Activated T-helper 17 cell treated with anti-CD3 and anti-CD28 coated beads, Interleukin-2, amount 50 U/mL, for 72 hours (primary cell): ENCODE results near the gene GPC3. TPM values are rescaled to one million over a fixed set of nuclear protein-coding genes. Genes with fewer than 3 reads are reported as not detected.

Experiments used
- ATAC-seq: fragments of 150-1000 bp; cut with Tn5 transposase; replicated peaks from 2 replicates; pipeline ENCODE4 v1.10.0; 2021; ENCODE audit warnings: mild to moderate bottlenecking, moderate library complexity
- H3K27ac Mint-ChIP-seq: one replicate; pipeline ENCODE4 v1.8.0; 2022; ENCODE audit warnings: mixed read lengths
- H3K27me3 Mint-ChIP-seq: one replicate; pipeline ENCODE4 v1.8.0; 2022; ENCODE audit warnings: mixed read lengths
- H3K36me3 Mint-ChIP-seq: one replicate; pipeline ENCODE4 v1.8.0; 2022; ENCODE audit warnings: low read depth, mild to moderate bottlenecking, mixed read lengths
- H3K4me1 Mint-ChIP-seq: one replicate; pipeline ENCODE4 v1.8.0; 2022; ENCODE audit warnings: mixed read lengths
- H3K4me3 Mint-ChIP-seq: one replicate; pipeline ENCODE4 v1.8.0; 2022; ENCODE audit warnings: mild to moderate bottlenecking, mixed read lengths
- H3K9me3 Mint-ChIP-seq: one replicate; pipeline ENCODE4 v1.8.0; 2022; ENCODE audit warnings: mixed read lengths
- total RNA-seq, 2 donors: library from RNA; stranded (reverse); gene quantifications; one replicate each; pipeline ENCODE4 v1.2.3, GENCODE V29; 2022

GPC3 gene
- total RNA-seq, 2 donors from 2014 or later = 0.15 TPM; not detected in 1

- Mint-ChIP-seq H3K27me3 (peaks cover 4% of the 10 kb centered on the region), H3K27ac (no peak overlapping the region), H3K36me3 (no peaks in the 10 kb centered on the region), H3K4me3 (no peak overlapping the region), H3K4me1 (no peaks in the 10 kb centered on the region), H3K9me3 (peaks cover 4% of the 10 kb centered on the region)
- ATAC-seq = no peak
These were observed 376.2 kb downstream of the GPC3 start for GRCh38 chrX:133609166-133609565.

DNA sequence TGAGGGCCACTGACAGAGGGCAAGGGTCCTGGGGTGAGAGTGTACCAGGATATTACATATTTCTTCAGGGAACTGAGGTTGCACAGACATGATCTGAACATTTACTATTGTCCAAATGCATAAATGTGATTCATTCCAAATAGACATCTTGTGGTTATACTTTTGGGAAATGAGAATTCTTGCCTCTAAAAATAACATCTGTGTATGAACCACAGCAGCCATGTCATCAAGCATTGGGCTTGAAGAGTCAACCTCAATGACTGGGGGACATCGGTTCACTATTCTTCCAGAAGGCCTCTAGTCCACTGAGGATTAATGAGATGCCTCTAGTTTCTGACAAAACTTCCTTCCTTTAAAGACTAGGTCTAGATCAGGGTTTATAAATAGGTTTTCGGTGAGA, 377.0 kb downstream of the GPC3 start:
- Mint-ChIP-seq H3K4me3 (no peak overlapping the region), H3K36me3 (no peaks in the 10 kb centered on the region), H3K27me3 (peaks cover 4% of the 10 kb centered on the region), H3K27ac (no peak overlapping the region), H3K9me3 (no peaks in the 10 kb centered on the region), H3K4me1 (no peaks in the 10 kb centered on the region)
- no peak for ATAC-seq

- Mint-ChIP-seq H3K4me3 (no peak overlapping the region), H3K9me3 (no peaks in the 10 kb centered on the region), H3K27me3 (peaks cover 4% of the 10 kb centered on the region), H3K4me1 (no peaks in the 10 kb centered on the region), H3K36me3 (no peaks in the 10 kb centered on the region), H3K27ac (no peak overlapping the region)
- no peak for ATAC-seq
These were observed 377.7 kb downstream of the GPC3 start for GRCh38 chrX:133607419-133608348.

- Mint-ChIP-seq H3K4me1 (no peaks in the 10 kb centered on the region), H3K27me3 (peaks cover 5% of the 10 kb centered on the region), H3K4me3 (no peak overlapping the region), H3K27ac (no peak overlapping the region), H3K9me3 (no peaks in the 10 kb centered on the region), H3K36me3 (no peaks in the 10 kb centered on the region)
- no peak for ATAC-seq
These were observed 378.4 kb downstream of the GPC3 start for GRCh38 chrX:133606990-133607389.

GRCh38 chrX:133604801-133605200, 380.6 kb downstream of the GPC3 start:
- H3K9me3 Mint-ChIP-seq = no peaks in the 10 kb centered on the region
- H3K36me3 Mint-ChIP-seq = no peaks in the 10 kb centered on the region
- no peaks in the 10 kb centered on the region for H3K4me1 Mint-ChIP-seq
- H3K27me3 Mint-ChIP-seq = peaks cover 5% of the 10 kb centered on the region
- ATAC-seq = no peak
- H3K27ac Mint-ChIP-seq = no peak overlapping the region
- no peak overlapping the region for H3K4me3 Mint-ChIP-seq

- Mint-ChIP-seq H3K27ac (no peak overlapping the region), H3K9me3 (no peaks in the 10 kb centered on the region), H3K27me3 (peaks cover 8% of the 10 kb centered on the region), H3K4me1 (no peaks in the 10 kb centered on the region), H3K4me3 (no peak overlapping the region), H3K36me3 (no peaks in the 10 kb centered on the region)
- no peak for ATAC-seq
These were observed 382.5 kb downstream of the GPC3 start for GRCh38 chrX:133602881-133603280.

DNA sequence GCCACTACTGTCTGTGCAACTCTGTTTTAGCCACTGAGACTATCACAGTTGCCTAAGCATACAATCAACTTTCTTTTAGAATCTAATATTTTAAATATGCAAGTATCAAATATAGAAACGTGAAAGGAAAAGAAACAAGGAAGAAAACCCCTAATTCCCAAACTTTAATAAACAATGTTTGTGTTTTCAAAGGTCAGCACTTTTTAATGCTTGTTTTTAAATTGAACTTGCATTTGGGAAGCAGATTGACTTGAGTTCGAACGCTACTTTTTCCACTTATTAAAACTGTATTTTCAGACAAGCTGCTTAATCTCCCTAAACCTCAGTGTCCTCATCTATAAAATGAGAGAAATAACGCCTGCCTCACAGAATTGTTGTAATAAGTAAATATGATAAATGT, 384.3 kb downstream of the GPC3 start:
- no peak for ATAC-seq
- Mint-ChIP-seq H3K27ac (no peak overlapping the region), H3K36me3 (no peaks in the 10 kb centered on the region), H3K4me1 (no peaks in the 10 kb centered on the region), H3K27me3 (peaks cover 8% of the 10 kb centered on the region), H3K9me3 (no peaks in the 10 kb centered on the region), H3K4me3 (no peak overlapping the region)

- Mint-ChIP-seq H3K4me3 (no peak overlapping the region), H3K27me3 (peaks cover 8% of the 10 kb centered on the region), H3K9me3 (no peaks in the 10 kb centered on the region), H3K36me3 (no peaks in the 10 kb centered on the region), H3K27ac (no peak overlapping the region), H3K4me1 (no peaks in the 10 kb centered on the region)
- ATAC-seq = no peak
These were observed 384.9 kb downstream of the GPC3 start for GRCh38 chrX:133600536-133600935.

- no peak overlapping the region for H3K4me3 Mint-ChIP-seq
- H3K27me3 Mint-ChIP-seq = peaks cover 8% of the 10 kb centered on the region
- no peak overlapping the region for H3K27ac Mint-ChIP-seq
- H3K9me3 Mint-ChIP-seq = no peaks in the 10 kb centered on the region
- no peak for ATAC-seq
- no peaks in the 10 kb centered on the region for H3K36me3 Mint-ChIP-seq
- no peaks in the 10 kb centered on the region for H3K4me1 Mint-ChIP-seq
These were observed 386.6 kb downstream of the GPC3 start for GRCh38 chrX:133598601-133599335.

DNA sequence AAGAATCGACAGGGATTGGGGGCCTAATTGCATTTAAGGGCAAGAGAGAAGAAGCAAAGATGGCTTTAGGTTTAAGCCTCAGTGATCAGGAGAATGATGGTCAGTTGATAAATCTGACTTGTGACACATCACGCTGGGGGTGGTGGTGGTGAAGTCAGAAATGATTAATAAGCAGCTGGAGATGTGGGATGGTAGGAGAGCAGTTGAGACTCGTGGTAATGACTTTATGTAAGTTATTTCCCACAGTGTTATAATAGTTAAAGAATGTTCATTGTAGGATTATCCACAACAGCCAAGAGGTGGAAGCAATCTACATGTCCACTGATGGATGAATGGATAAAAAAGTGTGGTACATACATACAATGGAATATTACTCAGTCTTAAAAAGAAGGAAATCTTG, 391.2 kb downstream of the GPC3 start:
- no peaks in the 10 kb centered on the region for H3K4me1 Mint-ChIP-seq
- no peak overlapping the region for H3K27ac Mint-ChIP-seq
- no peak overlapping the region for H3K4me3 Mint-ChIP-seq
- no peak for ATAC-seq
- H3K27me3 Mint-ChIP-seq = peaks cover 3% of the 10 kb centered on the region
- H3K36me3 Mint-ChIP-seq = no peaks in the 10 kb centered on the region
- no peaks in the 10 kb centered on the region for H3K9me3 Mint-ChIP-seq

- Mint-ChIP-seq H3K27me3 (peaks cover 3% of the 10 kb centered on the region), H3K4me3 (no peak overlapping the region), H3K9me3 (no peaks in the 10 kb centered on the region), H3K27ac (no peak overlapping the region), H3K36me3 (no peaks in the 10 kb centered on the region), H3K4me1 (no peaks in the 10 kb centered on the region)
- no peak for ATAC-seq
These were observed 391.9 kb downstream of the GPC3 start for GRCh38 chrX:133593531-133593930.

DNA sequence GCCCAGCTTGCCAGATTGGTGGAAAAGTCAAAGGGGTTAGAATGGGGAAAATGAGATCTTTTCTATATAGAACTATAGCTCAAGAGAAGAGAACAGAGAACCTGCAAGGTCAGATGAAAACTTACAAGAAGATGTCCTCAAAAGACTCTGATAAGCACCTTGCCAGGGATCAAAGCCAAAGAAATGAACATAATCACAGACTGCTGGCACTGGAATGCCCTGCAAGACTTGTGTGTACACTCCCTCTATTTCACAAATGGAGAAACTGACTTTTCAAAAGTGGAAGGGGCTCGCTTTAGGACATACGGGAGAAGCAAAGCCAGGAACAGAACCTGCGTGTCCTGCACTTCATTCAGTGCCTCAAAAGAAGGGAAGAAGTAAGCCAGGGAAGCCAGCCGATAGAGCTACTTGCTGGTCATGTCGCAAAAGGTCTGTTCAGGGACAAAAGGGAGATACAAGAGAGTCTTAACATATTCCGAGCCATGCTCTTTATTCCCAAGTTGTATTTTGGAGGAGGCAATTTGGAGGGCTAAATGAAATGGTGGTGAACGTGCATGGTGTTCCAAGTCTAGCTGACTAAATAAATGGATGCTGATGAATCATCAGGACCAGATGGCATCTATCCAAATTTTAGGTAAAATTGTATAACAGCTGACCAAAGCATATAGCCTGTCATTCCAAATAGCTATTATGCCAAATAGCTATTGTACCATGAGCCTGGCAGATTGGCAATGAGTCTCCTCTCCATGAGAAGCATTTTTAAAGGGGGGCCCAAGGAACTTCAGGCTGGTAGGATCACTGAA, 394.5 kb downstream of the GPC3 start:
- Mint-ChIP-seq H3K9me3 (no peaks in the 10 kb centered on the region), H3K27ac (no peak overlapping the region), H3K4me3 (no peak overlapping the region), H3K4me1 (no peaks in the 10 kb centered on the region), H3K27me3 (peaks cover 3% of the 10 kb centered on the region), H3K36me3 (no peaks in the 10 kb centered on the region)
- ATAC-seq = no peak

- H3K9me3 Mint-ChIP-seq = no peaks in the 10 kb centered on the region
- no peak overlapping the region for H3K4me3 Mint-ChIP-seq
- H3K4me1 Mint-ChIP-seq = no peaks in the 10 kb centered on the region
- H3K27me3 Mint-ChIP-seq = peaks cover 7% of the 10 kb centered on the region
- ATAC-seq = no peak
- H3K36me3 Mint-ChIP-seq = no peaks in the 10 kb centered on the region
- no peak overlapping the region for H3K27ac Mint-ChIP-seq
These were observed 396.6 kb downstream of the GPC3 start for GRCh38 chrX:133588827-133589226.

GRCh38 chrX:133587818-133588217, 397.6 kb downstream of the GPC3 start:
- Mint-ChIP-seq H3K36me3 (no peaks in the 10 kb centered on the region), H3K4me1 (no peaks in the 10 kb centered on the region), H3K27ac (no peak overlapping the region), H3K9me3 (no peaks in the 10 kb centered on the region), H3K4me3 (no peak overlapping the region), H3K27me3 (peaks cover 7% of the 10 kb centered on the region)
- ATAC-seq = no peak
